ENCODE results near the gene GOLGA3.

Gene GOLGA3

GRCh38 chr12:132747896-132748295, 80.8 kb downstream of the GOLGA3 start:
- DNase-seq: no peak

- no peak for DNase-seq
Measured at GRCh38 chr12:132747395-132747794, 81.3 kb downstream of the GOLGA3 start.

GRCh38 chr12:132746613-132747012, 82.1 kb downstream of the GOLGA3 start:
- no peak for DNase-seq

DNA sequence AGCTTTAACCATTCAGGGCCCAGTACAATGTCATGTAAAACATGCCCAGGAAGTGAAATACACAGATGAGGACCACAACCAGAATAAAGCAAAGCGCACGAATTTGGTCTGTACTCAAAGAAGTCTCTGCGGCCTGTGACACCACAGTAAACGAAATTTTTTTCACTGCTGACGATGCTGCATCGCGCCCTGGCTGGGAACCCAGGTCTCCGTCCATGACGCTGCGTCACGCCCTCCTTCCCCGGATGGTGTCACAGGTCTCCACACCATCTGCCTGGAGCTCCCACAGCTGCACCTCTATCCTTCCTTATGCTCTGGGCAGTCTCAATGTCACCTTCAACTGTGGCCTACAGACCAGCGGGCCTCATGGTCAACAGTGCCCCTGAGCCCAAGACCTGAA, 84.8 kb downstream of the GOLGA3 start:
- DNase-seq: no peak

GRCh38 chr12:132741620-132742019, 87.0 kb downstream of the GOLGA3 start:
- no peak for DNase-seq

- DNase-seq: no peak
Measured at GRCh38 chr12:132740652-132741051, 88.0 kb downstream of the GOLGA3 start.

DNA sequence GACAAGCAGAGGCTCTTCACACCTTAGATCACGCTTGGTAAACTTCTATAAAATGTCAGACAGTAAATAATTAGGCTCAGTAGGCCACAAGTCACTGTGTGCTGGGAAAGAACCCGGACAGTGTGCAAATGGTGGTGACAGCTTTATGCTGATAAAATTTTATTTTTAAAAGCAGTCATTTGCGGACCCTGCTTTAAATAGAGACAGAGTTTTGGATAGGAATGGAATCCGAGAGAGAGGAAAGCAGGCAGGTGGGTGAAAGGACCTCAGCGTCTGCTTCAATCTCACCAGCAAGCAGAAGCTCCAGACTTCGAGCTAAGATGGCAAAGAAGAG, 88.4 kb downstream of the GOLGA3 start:
- no peak for DNase-seq

DNA sequence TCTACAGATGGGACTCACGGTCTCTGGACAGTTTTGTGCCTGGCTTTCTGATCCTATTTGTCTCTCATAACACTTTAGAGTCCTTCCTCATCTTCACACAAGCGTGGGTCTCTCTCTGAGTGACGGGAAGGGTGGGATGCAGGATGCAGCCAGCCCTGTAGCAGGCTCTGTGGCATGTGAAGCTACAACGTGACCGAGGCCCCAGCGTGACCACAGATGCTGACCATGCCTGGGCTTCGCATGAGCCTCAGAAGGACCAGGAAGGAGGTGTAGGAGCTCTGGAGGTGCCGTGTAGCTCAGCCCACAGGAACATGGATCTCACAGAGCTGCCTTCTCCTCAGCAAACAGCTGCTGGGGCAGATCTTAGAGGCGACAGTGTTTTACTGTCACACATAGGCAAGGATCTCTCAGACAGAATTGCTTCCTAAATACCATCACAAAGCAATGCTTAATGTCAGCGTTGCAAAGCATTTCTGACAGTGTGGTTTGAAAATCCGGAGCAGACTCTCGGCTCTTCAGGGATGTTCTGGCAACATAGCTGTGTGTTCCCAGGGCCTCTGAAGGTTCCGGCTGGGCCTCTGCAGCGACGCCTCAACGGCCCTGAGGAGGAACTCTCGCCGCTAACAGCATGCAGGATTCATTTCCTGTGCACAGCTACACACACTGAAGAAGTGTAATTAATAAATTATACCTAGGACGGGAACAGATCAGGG, 88.9 kb downstream of the GOLGA3 start:
- no peak for DNase-seq

DNA sequence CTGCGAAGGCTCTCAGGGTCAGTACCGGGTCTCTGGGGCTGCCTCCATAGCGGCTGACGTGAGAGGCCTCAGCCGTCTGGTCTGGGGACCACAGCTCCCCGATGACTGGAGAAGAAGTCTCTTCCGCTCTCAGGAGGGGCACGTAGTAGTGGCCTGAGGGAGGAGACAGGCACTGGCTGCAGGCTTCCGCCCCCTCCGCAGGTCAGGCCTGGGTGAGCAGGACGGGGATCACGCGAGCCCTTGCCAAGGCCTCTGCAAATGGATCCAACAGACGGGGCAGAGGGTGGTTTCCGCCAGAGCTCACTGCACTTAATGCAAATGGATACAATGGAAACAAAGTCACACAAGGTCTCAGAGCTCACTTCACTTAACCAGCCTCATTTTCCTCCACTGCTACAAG, 91.8 kb downstream of the GOLGA3 start:
- no peak for DNase-seq

DNA sequence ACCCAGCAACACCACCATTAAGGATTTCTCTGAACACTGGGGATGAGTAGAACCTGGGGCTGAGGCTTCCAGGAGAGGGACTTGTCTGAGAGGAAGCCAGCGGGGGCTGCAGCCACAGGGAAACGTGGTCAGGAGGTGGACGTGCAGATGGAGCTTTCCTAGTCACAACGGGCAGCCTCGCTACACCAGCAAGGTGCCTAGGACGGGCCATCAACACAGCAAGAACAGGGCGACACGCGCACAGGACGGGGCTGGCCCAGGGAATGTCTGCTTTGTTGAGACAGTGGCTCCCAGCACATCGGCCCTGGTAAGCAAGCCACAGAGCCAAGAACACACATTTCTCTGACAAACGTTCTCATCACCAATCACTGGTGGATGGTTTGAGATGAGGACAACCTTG, 92.3 kb downstream of the GOLGA3 start:
- DNase-seq: no peak

- DNase-seq: no peak
Measured at GRCh38 chr12:132735496-132735895, 93.2 kb downstream of the GOLGA3 start.

DNA sequence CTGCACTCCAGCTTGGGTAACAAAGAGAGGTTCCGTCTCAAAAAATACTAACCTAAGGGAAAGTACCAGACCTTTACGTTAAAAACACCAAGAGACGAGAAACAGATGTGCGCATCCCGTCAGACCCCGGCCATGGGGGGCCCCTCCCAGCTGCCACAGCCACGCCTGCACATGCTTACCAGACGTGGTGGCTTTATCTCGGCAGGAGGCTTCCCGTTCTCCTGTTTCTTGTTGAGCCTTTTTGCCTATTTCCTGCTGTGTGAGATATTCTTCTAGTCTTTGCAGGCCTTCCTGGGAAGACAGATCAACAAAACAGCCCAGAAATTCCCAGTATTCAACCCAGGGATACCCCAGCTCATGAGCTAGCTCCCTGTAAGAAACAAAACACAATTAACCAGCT, 94.5 kb downstream of the GOLGA3 start:
- no peak for DNase-seq

GRCh38 chr12:132731574-132731973, 97.1 kb downstream of the GOLGA3 start:
- no peak for DNase-seq

DNA sequence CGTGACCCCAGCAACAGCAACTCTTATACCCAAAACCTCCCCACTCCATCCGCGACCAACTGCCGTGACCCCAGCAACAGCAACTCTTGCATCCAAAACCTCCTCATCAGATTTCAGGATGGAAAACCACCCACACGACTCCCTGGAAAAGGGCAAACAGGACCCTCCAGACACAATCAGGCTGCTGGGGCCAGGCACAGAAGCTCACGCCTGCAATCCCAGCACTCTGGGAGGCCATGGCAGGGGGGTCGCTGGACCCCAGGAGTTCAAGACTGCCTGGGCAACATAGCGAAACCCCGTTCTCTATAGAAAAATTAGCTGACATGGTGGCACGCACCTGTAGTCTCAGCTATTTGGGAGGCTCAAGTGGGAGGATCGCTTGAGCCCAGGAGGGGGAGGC, 98.3 kb downstream of the GOLGA3 start:
- no peak for DNase-seq

DNA sequence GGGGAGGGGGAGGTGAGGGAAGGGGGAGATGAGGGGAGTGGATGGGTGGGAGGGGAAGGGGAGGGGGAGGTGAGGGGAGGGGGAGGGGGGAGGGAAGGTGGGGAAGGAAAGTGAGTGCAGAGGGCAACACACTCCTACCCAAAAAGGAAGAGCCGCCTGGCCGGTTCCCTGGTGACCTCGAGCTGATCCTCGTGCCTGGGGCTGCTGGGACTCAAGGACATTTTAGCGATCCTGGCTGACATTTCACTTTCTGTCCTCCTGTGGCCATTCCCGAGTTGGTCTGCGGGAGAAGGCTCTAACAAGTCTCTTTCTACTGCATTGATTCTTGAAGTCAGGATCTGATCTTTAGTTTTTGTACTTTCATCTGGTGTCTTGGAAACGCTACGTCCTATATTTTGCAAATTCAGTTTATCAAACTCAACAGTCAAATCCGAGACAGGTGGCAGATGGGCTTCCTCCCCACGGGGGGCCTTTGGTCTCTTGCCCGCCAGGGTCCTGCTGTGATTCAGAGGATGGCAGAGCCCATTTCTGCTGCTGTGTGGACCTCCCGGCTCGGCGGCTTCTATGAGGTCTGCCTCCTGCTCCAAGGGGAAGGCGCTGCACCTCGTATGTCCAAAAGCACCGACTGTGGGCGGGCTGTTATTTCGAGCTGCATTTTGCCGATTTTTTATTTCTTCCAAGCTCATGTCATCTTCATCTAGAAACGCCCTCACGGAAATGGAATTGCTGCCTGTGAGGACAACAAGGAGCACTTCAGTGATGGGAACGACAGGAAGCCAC, 98.9 kb downstream of the GOLGA3 start:
- DNase-seq: no peak

DNA sequence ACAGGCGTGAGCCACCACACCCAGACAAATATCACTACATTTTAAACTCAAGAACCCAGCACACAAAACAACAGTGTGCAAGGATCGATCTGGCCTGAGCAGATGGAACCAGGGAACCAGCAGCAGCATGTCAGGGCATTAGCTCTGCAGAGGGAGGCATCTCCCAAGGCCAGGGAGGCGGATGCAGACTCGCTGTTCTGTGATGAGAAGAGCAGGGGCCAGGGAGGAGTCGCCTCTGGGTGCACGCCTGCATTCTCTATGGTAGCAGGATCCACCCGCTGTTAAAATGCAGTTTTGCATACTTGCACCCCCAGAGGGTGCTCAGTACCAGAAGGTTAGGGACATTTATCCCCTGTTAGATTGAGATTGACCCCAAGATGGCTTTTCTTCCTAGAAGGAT, 100.2 kb downstream of the GOLGA3 start:
- no peak for DNase-seq

DNA sequence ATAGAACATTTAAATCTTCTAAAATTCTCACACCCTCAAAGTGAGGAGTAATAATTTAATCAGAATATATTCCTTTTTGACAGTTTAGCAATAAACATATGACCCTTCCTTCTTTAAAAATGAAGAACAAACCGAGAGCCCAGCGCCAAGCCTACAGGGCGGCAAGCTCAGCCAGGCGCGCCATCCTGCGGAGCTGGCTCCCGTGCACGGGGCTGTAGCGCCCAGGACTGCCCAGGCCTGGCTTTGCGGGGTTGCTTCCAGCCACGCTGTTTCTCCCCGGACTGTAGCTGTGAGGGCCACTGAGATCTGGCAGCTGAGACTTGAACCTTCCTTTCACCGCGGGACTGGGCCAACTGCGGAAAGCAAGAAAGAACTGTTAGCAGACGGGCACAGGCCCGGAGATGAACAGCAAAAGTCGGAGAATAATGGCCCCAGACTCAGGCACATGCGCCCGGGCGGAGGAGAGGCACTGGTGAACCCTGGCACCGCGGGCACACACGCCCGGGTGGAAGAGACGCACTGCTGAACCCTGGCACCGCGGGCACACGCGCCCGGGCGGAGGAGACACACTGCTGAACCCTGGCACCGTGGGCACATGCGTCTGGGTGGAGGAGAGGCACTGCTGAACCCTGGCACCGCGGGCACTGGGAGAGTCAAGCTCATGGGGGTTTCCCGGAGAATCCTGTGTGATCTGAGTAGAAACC, 101.4 kb downstream of the GOLGA3 start:
- DNase-seq: no peak

- DNase-seq: no peak
Measured at GRCh38 chr12:132726386-132726785, 102.3 kb downstream of the GOLGA3 start.

DNA sequence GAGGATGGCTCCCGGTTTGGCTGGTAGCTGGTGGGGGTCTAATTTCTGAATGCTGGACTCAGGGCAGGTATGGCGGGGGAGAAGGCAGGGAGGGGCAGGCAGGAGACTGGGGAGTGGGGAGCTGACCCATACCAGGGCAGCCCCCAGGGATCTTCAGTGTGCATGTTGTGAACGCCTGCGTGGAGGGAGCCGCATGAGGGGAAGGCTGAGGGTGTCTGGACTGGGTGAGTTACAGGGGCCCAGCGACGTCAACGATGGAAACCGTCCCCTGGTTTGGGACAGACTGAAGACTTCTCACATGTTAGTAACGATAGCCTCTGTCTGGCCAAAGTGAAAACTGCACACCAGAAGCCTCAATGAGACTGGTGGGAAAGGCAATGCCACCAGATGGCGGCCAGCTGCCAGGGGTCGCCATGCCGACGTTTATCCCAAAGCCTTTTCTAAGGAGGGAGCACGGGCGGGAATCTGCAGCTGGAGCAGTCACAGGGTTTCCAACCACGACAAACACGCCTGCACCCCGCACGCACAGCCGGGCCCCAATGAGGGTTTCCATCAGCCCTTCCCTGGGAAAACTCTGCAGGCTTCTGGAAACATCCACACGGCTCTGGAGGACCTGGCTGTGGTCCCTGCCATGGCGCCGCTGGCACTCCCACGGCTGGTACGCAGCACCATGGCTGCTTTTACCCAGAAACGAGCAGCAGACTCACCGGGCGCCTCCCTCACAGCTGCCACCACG, 104.0 kb downstream of the GOLGA3 start:
- no peak for DNase-seq

- no peak for DNase-seq
Measured at GRCh38 chr12:132723764-132724140, 104.9 kb downstream of the GOLGA3 start.

GRCh38 chr12:132723015-132723763, 105.5 kb downstream of the GOLGA3 start:
- no peak for DNase-seq

- DNase-seq: no peak
Measured at GRCh38 chr12:132720606-132721345, 107.9 kb downstream of the GOLGA3 start.
